ENCODE results near the gene HOXA7. TPM values are rescaled to one million over a fixed set of nuclear protein-coding genes. Genes with fewer than 3 reads are reported as not detected.

The HOXA7 gene
- total and polyA plus RNA-seq, 8 donors: 0.06 to 0.49 (median 0.17) TPM; not detected in 3

- TF ChIP-seq CTCF (IDR thresholded peaks at IDR 0.05): no peak
- no peaks in the 10 kb centered on the region for H3K9me3 ChIP-seq
- intact Hi-C loops (cut with DNase I): no loop called here
- H3K27ac ChIP-seq: no peak overlapping the region
- no peaks in the 10 kb centered on the region for H3K36me3 ChIP-seq
- ATAC-seq (no peak), DNase-seq (peak in 2 of 6 donors; percentile 6 to 57), FAIRE-seq (no peak)
- H3K27me3 ChIP-seq: peaks cover 7 to 91% (median 30%) of the 10 kb centered on the region in 4 donors
- WGBS, 2 donors: 21 to 24% methylated on average over 40 of the region's 40 CpGs
- H3K4me1 ChIP-seq: peaks cover 0 to 10% (median 0%) of the 10 kb centered on the region in 3 donors
- H3K4me3 ChIP-seq: no peak overlapping the region
Observed at GRCh38 chr7:27175626-27176523, 19.4 kb upstream of the HOXA7 start.

GRCh38 chr7:27174874-27175625 is 18.6 kb upstream of the HOXA7 start:
- Histone ChIP-seq H3K27ac (no peak overlapping the region), H3K36me3 (no peaks in the 10 kb centered on the region), H3K27me3 (peaks cover 15 to 91% (median 34%) of the 10 kb centered on the region in 4 donors), H3K4me3 (no peak overlapping the region), H3K4me1 (peaks cover 0 to 9% (median 0%) of the 10 kb centered on the region in 3 donors), H3K9me3 (no peaks in the 10 kb centered on the region)
- TF ChIP-seq CTCF (IDR thresholded peaks at IDR 0.05): no peak
- peak in 3 of 6 donors; percentile 10 to 58 (median 32) for DNase-seq
- intact Hi-C loops (cut with DNase I): no loop called here
- no peak for FAIRE-seq
- ATAC-seq: no peak
- WGBS, 2 donors: 30 to 32% methylated on average over 12 of the region's 12 CpGs

DNA sequence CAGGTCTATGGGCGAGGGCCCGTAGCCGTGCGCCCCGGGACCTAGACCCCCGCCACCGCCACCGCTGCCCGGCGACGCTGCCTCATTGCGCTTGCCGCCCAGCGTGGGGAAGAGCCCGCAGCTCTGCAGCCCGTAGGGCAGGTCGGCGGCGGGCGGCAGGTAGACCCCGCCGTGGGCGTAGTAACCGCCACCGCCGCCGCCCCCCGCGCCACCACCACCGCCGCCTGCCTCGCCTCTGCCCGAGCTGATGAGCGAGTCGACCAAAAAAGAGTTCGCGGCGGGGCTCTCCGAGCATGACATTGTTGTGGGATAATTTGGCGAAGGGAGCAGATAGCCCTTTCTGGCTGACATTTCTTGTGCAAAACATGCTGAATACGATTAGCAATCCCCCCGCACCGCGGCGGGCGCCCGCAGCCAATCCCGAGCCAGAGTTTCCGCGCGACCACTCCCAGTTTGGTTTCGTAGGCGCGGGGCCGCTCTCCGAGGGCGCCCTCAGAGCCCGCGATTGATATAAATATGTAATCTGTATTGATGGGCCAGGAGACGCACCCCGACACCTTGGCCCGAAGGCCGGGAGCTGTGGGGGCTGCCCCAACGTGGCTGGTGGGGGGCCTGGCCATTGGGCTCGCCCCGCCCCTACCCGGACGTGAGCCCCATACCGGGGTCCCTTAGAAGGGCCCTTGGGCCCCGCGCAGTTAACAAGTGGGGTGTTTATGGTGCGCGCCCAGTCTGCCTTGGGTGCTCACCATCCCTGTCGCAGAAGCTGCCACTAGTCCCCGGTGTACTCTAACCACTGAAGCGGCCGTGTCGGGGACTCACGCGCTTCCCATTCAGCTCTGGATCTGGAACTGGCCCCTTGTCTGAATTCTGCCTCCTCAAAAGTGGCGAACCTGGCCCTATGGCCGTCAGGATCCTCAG is 17.7 kb upstream of the HOXA7 start, which contains the start of gene HOXA10:
Gene HOXA10, minus strand, starts transcription at position 365 of the 918 bp plus-strand sequence. Its CDS starts 14 bp downstream, at position 351.
- FAIRE-seq: no peak
- intact Hi-C loops (cut with DNase I): no loop called here
- ATAC-seq: no peak
- Histone ChIP-seq H3K36me3 (no peaks in the 10 kb centered on the region), H3K27me3 (peaks cover 19 to 91% (median 35%) of the 10 kb centered on the region in 4 donors), H3K27ac (no peak within 1 kb of the TSS), H3K9me3 (no peaks in the 10 kb centered on the region), H3K4me3 (peak within 1 kb of the TSS in 3 of 4 donors; percentile 24 to 48 (median 28)), H3K4me1 (peaks cover 0 to 7% (median 0%) of the 10 kb centered on the region in 3 donors)
- peak in 3 of 6 donors; percentile 17 to 59 (median 50) for DNase-seq
- TF ChIP-seq CTCF (IDR thresholded peaks at IDR 0.05): no peak
- 6 to 10% methylated on average over 79 to 82 of the region's 82 CpGs for WGBS, 2 donors

- ATAC-seq (peak; percentile 56 to 75 (median 66)), FAIRE-seq (no peak), DNase-seq (peak in 3 of 6 donors; percentile 29 to 69 (median 61))
- Histone ChIP-seq H3K4me1 (peaks cover 0 to 7% (median 0%) of the 10 kb centered on the region in 3 donors), H3K27ac (no peak overlapping the region), H3K9me3 (no peaks in the 10 kb centered on the region), H3K36me3 (no peaks in the 10 kb centered on the region), H3K27me3 (peaks cover 17 to 88% (median 35%) of the 10 kb centered on the region in 4 donors), H3K4me3 (peak overlapping the region in 3 of 4 donors; percentile 24 to 48 (median 28))
- WGBS, 2 donors: 3 to 4% methylated on average over 44 to 59 of the region's 59 CpGs
- no peak for TF ChIP-seq CTCF (IDR thresholded peaks at IDR 0.05)
- intact Hi-C loops (cut with DNase I): no loop called here
Observed at GRCh38 chr7:27173511-27173955, 17.1 kb upstream of the HOXA7 start.
